GM19043 (cell line): ENCODE data around the gene ITGB4.

Source experiments
- ATAC-seq: cut with Tn5 transposase; IDR thresholded peaks from one replicate; pipeline ENCODE4 v1.9.1; 2021; ENCODE audit warnings: low read depth; ENCODE audit not compliant: unreplicated experiment

ITGB4 gene

GRCh38 chr17:75730065-75730464 lies 8.8 kb downstream of the ITGB4 start:
- ATAC-seq, result no peak

- no peak for ATAC-seq
These were observed 9.9 kb downstream of the ITGB4 start for GRCh38 chr17:75731086-75731715.

- ATAC-seq, result no peak
These were observed 10.6 kb downstream of the ITGB4 start for GRCh38 chr17:75731716-75732498.

GRCh38 chr17:75733471-75733870 lies 12.2 kb downstream of the ITGB4 start:
- no peak for ATAC-seq

- ATAC-seq, result no peak
These were observed 13.5 kb downstream of the ITGB4 start for GRCh38 chr17:75734674-75735294.

GRCh38 chr17:75736173-75736835 lies 15.0 kb downstream of the ITGB4 start:
- ATAC-seq, result no peak

GRCh38 chr17:75737133-75737962 lies 16.1 kb downstream of the ITGB4 start:
- ATAC-seq, result no peak

GRCh38 chr17:75738218-75738802 lies 17.1 kb downstream of the ITGB4 start:
- ATAC-seq, result no peak

- no peak for ATAC-seq
These were observed 17.9 kb downstream of the ITGB4 start for GRCh38 chr17:75739174-75739573.

GRCh38 chr17:75739801-75740200 lies 18.5 kb downstream of the ITGB4 start:
- no peak for ATAC-seq

GRCh38 chr17:75740215-75740614 lies 19.0 kb downstream of the ITGB4 start:
- no peak for ATAC-seq

- no peak for ATAC-seq
These were observed 19.4 kb downstream of the ITGB4 start for GRCh38 chr17:75740631-75741077.

GRCh38 chr17:75742337-75742736 lies 21.1 kb downstream of the ITGB4 start:
- no peak for ATAC-seq

- no peak for ATAC-seq
These were observed 22.5 kb downstream of the ITGB4 start for GRCh38 chr17:75743625-75744206.

- ATAC-seq, result no peak
These were observed 27.4 kb downstream of the ITGB4 start for GRCh38 chr17:75748706-75749105.

- peak; percentile 57 for ATAC-seq
These were observed 28.5 kb downstream of the ITGB4 start for GRCh38 chr17:75749545-75750389.

- no peak for ATAC-seq
These were observed 29.6 kb downstream of the ITGB4 start for GRCh38 chr17:75750661-75751423.
